GM19043 (cell line): ENCODE measurements around the gene MYO19.
"Not testable (repeated sequence)": the region's sequence is repeated elsewhere in the genome, so short reads cannot be mapped to it uniquely, and the experiment has no call there.

ENCODE experiments used
- ATAC-seq: cut with Tn5 transposase; IDR thresholded peaks from one replicate; pipeline ENCODE4 v1.9.1; 2021; ENCODE audit warnings: low read depth; ENCODE audit not compliant: unreplicated experiment

MYO19 gene

GRCh38 chr17:36468903-36469635 is 65.6 kb downstream of the MYO19 start:
- no peak for ATAC-seq

GRCh38 chr17:36464765-36465088 is 69.9 kb downstream of the MYO19 start:
- ATAC-seq = no peak

- ATAC-seq = no peak
Measured at GRCh38 chr17:36463916-36464764, 70.5 kb downstream of the MYO19 start.

GRCh38 chr17:36461330-36462110 is 73.1 kb downstream of the MYO19 start:
- ATAC-seq = no peak

- ATAC-seq = no peak
Measured at GRCh38 chr17:36460265-36460937, 74.3 kb downstream of the MYO19 start.

- ATAC-seq = no peak
Measured at GRCh38 chr17:36459601-36460000, 75.1 kb downstream of the MYO19 start.

- ATAC-seq = no peak
Measured at GRCh38 chr17:36459045-36459444, 75.6 kb downstream of the MYO19 start.

- not testable (repeated sequence) for ATAC-seq
Measured at GRCh38 chr17:36457701-36458100, 77.0 kb downstream of the MYO19 start.

- not testable (repeated sequence) for ATAC-seq
Measured at GRCh38 chr17:36452888-36453287, 81.8 kb downstream of the MYO19 start.

- not testable (repeated sequence) for ATAC-seq
Measured at GRCh38 chr17:36449997-36450396, 84.7 kb downstream of the MYO19 start.
